ENCODE data around the gene UTS2B. TPM values are rescaled to one million over a fixed set of nuclear protein-coding genes. Genes with fewer than 3 reads are reported as not detected.

The UTS2B gene
- total RNA-seq, result not detected
- polyA plus RNA-seq, result not detected
- total RNA-seq, result 0 reads per million in 6 experiments

DNA sequence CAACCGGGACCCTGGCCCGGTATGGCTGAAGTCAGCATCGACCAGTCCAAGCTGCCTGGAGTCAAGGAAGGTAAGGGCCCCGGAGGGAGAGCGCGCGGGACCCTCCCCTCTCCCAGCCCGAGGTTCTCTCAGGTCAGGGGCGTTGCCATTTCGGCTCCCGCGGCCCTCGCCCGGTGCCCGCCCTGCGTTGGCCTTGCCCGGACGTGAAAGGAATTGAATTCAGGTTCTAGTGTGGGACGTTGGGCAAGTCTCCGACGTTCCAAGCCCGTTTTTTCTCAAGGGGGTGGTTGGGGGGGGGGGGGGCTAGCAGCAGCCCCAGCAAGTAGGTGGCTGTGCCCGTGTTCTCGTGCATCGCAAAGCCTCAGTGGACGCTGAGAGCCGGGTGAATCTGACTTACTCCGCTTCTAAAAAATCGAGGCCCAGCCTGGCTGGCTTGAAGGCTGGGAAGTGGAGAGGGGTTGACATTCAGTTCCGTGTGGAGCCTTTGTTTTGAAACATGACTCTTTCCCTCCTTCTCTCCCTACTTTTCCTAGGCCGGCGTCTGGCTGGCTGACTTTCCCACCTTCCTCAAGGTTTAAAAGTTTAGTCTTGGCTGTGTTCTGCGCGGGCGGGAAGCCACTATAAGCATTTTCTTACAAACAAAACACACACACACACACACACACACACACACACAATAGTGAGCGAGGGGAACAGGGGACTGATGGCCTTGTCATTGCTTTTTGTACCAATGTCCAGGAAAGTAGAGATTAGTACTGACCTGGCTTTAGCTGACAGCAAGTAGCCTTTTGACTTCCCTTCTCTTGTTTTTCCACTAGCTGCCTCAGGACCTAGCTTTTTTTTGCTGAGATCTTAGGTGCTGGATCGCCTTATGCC lies at the start of gene UTS2B:
UTS2B (minus strand) TSS at position 873 of the 876 bp plus-strand sequence. CDS start 48,337 bp downstream, outside the sequence.
- DNase-seq, result no peak
- Mint-ChIP-seq H3K36me3 (no peaks in the 10 kb centered on the region), H3K4me3 (peak within 1 kb of the TSS; percentile 31 to 82 (median 55)), H3K27me3 (peaks cover 10 to 41% (median 27%) of the 10 kb centered on the region in 5 donors), H3K9me3 (peaks cover 0 to 6% (median 0%) of the 10 kb centered on the region in 9 donors), H3K4me1 (peaks cover 2 to 46% (median 7%) of the 10 kb centered on the region in 4 donors), H3K27ac (peak within 1 kb of the TSS in 2 of 10 donors; percentile 45 to 54)
- peak in 1 of 2 donors; percentile 35 for ATAC-seq
- POLR2A ChIA-PET, result no interaction called here

DNA sequence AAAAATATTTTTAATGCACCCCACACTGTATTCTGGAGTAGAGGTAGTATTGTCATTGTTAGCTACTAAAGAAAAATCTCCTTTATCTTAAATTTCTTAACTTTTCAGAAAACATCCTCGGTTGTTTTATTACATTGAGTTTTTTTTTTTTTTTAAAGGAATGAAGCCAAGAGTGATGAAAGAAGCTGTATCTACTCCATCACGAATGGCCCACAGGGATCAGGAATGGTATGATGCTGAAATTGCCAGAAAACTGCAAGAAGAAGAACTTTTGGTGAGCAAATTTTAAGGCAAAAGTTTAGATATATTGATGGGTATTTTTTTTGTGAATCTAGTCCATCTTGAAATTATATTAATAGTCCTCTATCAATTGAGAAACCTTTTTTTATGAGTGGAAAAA lies 49.7 kb upstream of the UTS2B start:
- ATAC-seq (no peak), DNase-seq (no peak)
- Mint-ChIP-seq H3K27ac (no peak overlapping the region), H3K9me3 (peaks cover 0 to 1% (median 0%) of the 10 kb centered on the region in 9 donors), H3K4me1 (peaks cover 0 to 1% (median 0%) of the 10 kb centered on the region in 4 donors), H3K36me3 (no peaks in the 10 kb centered on the region), H3K4me3 (no peak overlapping the region), H3K27me3 (no peaks in the 10 kb centered on the region)
- POLR2A ChIA-PET, result no interaction called here

GRCh38 chr3:191379446-191379845 lies 49.1 kb upstream of the UTS2B start:
- Mint-ChIP-seq H3K4me3 (no peak overlapping the region), H3K36me3 (no peaks in the 10 kb centered on the region), H3K4me1 (peaks cover 0 to 1% (median 0%) of the 10 kb centered on the region in 4 donors), H3K27ac (no peak overlapping the region), H3K27me3 (no peaks in the 10 kb centered on the region), H3K9me3 (peaks cover 0 to 1% (median 0%) of the 10 kb centered on the region in 9 donors)
- no peak for DNase-seq
- no peak for ATAC-seq
- POLR2A ChIA-PET, result no interaction called here

DNA sequence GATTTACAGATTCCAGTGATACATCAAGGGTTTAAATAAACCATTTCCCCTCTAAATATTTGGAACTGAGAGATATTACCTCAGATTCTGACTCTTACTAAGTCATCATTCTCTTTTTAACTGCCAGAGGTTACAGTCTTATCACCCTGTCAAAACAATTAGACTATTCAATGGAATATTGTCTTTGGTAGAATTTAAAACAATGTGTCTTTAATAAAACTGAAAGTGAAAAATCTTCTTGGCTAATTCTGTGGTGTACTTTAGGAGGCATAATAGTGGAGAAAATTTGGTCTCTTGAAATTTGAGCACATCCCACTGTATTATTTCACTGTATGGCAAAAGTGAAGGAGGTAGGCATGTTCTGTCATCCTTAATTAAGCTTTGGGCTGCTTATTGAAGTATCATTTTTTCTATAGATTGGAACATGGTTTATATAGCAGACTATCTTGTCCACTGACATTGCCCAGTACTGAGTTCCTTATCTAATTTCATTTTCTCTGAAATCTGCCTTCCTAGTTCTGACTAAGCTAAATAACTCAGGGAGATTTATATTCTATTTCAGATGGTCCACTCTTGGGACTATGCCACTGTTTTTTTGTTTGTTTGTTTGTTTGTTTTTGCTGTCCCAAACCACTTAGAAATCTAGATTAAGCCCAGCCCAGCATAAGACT lies 48.0 kb upstream of the UTS2B start:
- ATAC-seq, result no peak
- Mint-ChIP-seq H3K27me3 (no peaks in the 10 kb centered on the region), H3K9me3 (peaks cover 0 to 1% (median 0%) of the 10 kb centered on the region in 9 donors), H3K4me1 (peaks cover 0 to 1% (median 0%) of the 10 kb centered on the region in 4 donors), H3K4me3 (no peak overlapping the region), H3K36me3 (no peaks in the 10 kb centered on the region), H3K27ac (no peak overlapping the region)
- DNase-seq, result no peak
- POLR2A ChIA-PET, result no interaction called here

DNA sequence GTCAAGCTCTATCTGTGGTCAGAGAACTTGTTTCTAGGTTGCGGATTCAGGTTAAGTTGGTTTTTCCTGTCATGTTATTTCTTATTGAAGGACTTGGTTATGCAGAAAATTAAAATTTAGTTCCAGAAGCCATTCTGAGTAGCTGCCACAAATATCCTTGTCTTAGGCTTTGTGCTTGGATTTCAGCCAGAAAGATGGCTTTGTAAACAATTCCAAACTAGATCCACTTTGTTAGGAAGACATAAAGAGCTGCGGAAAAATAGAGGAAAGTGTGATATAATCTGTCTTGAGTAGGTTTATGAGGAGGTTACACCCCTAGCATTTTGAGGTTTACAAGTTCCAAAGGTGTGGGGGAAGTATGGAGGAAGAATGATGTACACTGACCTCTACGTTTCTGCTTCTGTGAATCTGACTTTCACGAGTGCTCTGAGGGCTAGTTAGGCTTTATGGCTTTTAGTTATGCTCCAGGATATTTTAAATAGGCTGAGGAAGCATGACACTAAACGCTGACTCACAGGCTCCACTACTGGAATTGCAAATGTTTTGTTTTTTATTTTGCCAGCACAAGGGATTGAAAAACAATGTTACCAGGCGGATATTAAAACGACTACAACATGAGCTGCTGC lies 46.3 kb upstream of the UTS2B start:
- Mint-ChIP-seq H3K9me3 (no peaks in the 10 kb centered on the region), H3K4me3 (no peak overlapping the region), H3K27me3 (no peaks in the 10 kb centered on the region), H3K4me1 (peaks cover 0 to 6% (median 0%) of the 10 kb centered on the region in 4 donors), H3K27ac (no peak overlapping the region), H3K36me3 (no peaks in the 10 kb centered on the region)
- ATAC-seq (no peak), DNase-seq (no peak)
- POLR2A ChIA-PET, result no interaction called here

GRCh38 chr3:191373327-191373726 lies 43.0 kb upstream of the UTS2B start:
- Mint-ChIP-seq H3K27ac (no peak overlapping the region), H3K27me3 (no peaks in the 10 kb centered on the region), H3K4me3 (no peak overlapping the region), H3K9me3 (no peaks in the 10 kb centered on the region), H3K36me3 (no peaks in the 10 kb centered on the region), H3K4me1 (peaks cover 0 to 8% (median 0%) of the 10 kb centered on the region in 4 donors)
- POLR2A ChIA-PET, result no interaction called here
- ATAC-seq (no peak), DNase-seq (no peak)

- no peaks in the 10 kb centered on the region for H3K27me3 Mint-ChIP-seq
- H3K36me3 Mint-ChIP-seq, result no peaks in the 10 kb centered on the region
- H3K4me3 Mint-ChIP-seq, result no peak overlapping the region
- H3K9me3 Mint-ChIP-seq, result no peaks in the 10 kb centered on the region
- POLR2A ChIA-PET, result no interaction called here
- H3K4me1 Mint-ChIP-seq, result peaks cover 0 to 8% (median 0%) of the 10 kb centered on the region in 4 donors
- no peak overlapping the region for H3K27ac Mint-ChIP-seq
- ATAC-seq (no peak), DNase-seq (no peak)
Measured at GRCh38 chr3:191372122-191372521, 41.8 kb upstream of the UTS2B start.

GRCh38 chr3:191369616-191370010 lies 39.3 kb upstream of the UTS2B start:
- Mint-ChIP-seq H3K4me3 (no peak overlapping the region), H3K27ac (no peak overlapping the region), H3K36me3 (no peaks in the 10 kb centered on the region), H3K9me3 (no peaks in the 10 kb centered on the region), H3K4me1 (peaks cover 0 to 8% (median 0%) of the 10 kb centered on the region in 4 donors), H3K27me3 (peaks cover 0 to 2% (median 0%) of the 10 kb centered on the region in 5 donors)
- POLR2A ChIA-PET, result no interaction called here
- ATAC-seq (no peak), DNase-seq (no peak)

GRCh38 chr3:191368755-191369615 lies 38.7 kb upstream of the UTS2B start:
- peaks cover 0 to 8% (median 0%) of the 10 kb centered on the region in 4 donors for H3K4me1 Mint-ChIP-seq
- H3K27ac Mint-ChIP-seq, result no peak overlapping the region
- H3K9me3 Mint-ChIP-seq, result no peaks in the 10 kb centered on the region
- DNase-seq (no peak), ATAC-seq (no peak)
- peaks cover 0 to 2% (median 0%) of the 10 kb centered on the region in 5 donors for H3K27me3 Mint-ChIP-seq
- no peaks in the 10 kb centered on the region for H3K36me3 Mint-ChIP-seq
- H3K4me3 Mint-ChIP-seq, result no peak overlapping the region
- POLR2A ChIA-PET, result no interaction called here

- Mint-ChIP-seq H3K27me3 (peaks cover 0 to 2% (median 0%) of the 10 kb centered on the region in 5 donors), H3K27ac (no peak overlapping the region), H3K9me3 (no peaks in the 10 kb centered on the region), H3K36me3 (no peaks in the 10 kb centered on the region), H3K4me1 (peaks cover 0 to 2% (median 0%) of the 10 kb centered on the region in 4 donors), H3K4me3 (no peak overlapping the region)
- POLR2A ChIA-PET, result no interaction called here
- DNase-seq, result no peak
- ATAC-seq, result no peak
Measured at GRCh38 chr3:191366675-191367074, 36.3 kb upstream of the UTS2B start.

- no peak for ATAC-seq
- POLR2A ChIA-PET, result no interaction called here
Measured at GRCh38 chr3:191363221-191363620, 32.9 kb upstream of the UTS2B start.

GRCh38 chr3:191362524-191363090 lies 32.3 kb upstream of the UTS2B start:
- ATAC-seq, result no peak
- Mint-ChIP-seq H3K36me3 (no peaks in the 10 kb centered on the region), H3K9me3 (peaks cover 0 to 3% (median 0%) of the 10 kb centered on the region in 9 donors), H3K4me3 (no peak overlapping the region), H3K27ac (no peak overlapping the region), H3K27me3 (peaks cover 0 to 2% (median 0%) of the 10 kb centered on the region in 5 donors), H3K4me1 (no peaks in the 10 kb centered on the region)
- POLR2A ChIA-PET, result no interaction called here
- DNase-seq, result no peak

More at GRCh38 chr3:191363221-191363620, 32.9 kb upstream of the UTS2B start:
- H3K4me3 Mint-ChIP-seq, result no peak overlapping the region
- H3K27me3 Mint-ChIP-seq, result peaks cover 0 to 2% (median 0%) of the 10 kb centered on the region in 5 donors
- peaks cover 0 to 3% (median 0%) of the 10 kb centered on the region in 9 donors for H3K9me3 Mint-ChIP-seq
- DNase-seq, result no peak
- no peaks in the 10 kb centered on the region for H3K4me1 Mint-ChIP-seq
- no peak overlapping the region for H3K27ac Mint-ChIP-seq
- no peaks in the 10 kb centered on the region for H3K36me3 Mint-ChIP-seq

Measured in naive thymus-derived CD8-positive, alpha-beta T cell (primary cell).